Lung (tissue), 12 donors: Measurements from ENCODE around the gene DOCK6. TPM values are rescaled to one million over a fixed set of nuclear protein-coding genes. Genes with fewer than 3 reads are reported as not detected.

Experiments used
- ATAC-seq: fragments of 200-7000 bp; cut with Tn5 transposase; one replicate; pipeline ENCODE4 v1.9.1; 2020; ENCODE audit warnings: moderate number of reproducible peaks; ENCODE audit not compliant: insufficient read depth, low FRiP score
- DNase-seq, 3 donors: peaks; one replicate each; pipeline ENCODE4 v3.0.0-alpha.2; 2013 to 2017
- H3K27ac ChIP-seq, 2 donors: one replicate each; pipeline ENCODE4 v1.5.1; 2013; ENCODE audit warnings: mild to moderate bottlenecking in 2 of 2, moderate library complexity in 2 of 2, control low read depth in 1 of 2, inconsistent platforms in 1 of 2, low read depth in 1 of 2, low read length in 1 of 2
- H3K27me3 ChIP-seq, 3 donors: one replicate each; pipeline ENCODE4 v1.5.1; 2013; ENCODE audit warnings: low read length in 2 of 3; ENCODE audit not compliant: control insufficient read depth in 3 of 3, insufficient read depth in 3 of 3
- H3K36me3 ChIP-seq, 4 donors: one replicate each; pipeline ENCODE4 v1.5.1; 2013; ENCODE audit warnings: low read length in 4 of 4, mild to moderate bottlenecking in 1 of 4, moderate library complexity in 1 of 4; ENCODE audit not compliant: control insufficient read depth in 4 of 4, insufficient read depth in 4 of 4
- H3K4me1 ChIP-seq, 5 donors: one replicate each; pipeline ENCODE4 v1.5.1; 2013; ENCODE audit warnings: low read length in 5 of 5, mild to moderate bottlenecking in 2 of 5, moderate library complexity in 1 of 5; ENCODE audit not compliant: control insufficient read depth in 5 of 5, insufficient read depth in 5 of 5
- H3K4me3 ChIP-seq: one replicate; pipeline ENCODE4 v1.5.1; 2013; ENCODE audit warnings: mild to moderate bottlenecking, control low read depth, moderate library complexity
- H3K9ac ChIP-seq, 2 donors: one replicate each; pipeline ENCODE4 v1.5.1; 2013; ENCODE audit warnings: low read length in 2 of 2, control low read depth in 1 of 2; ENCODE audit not compliant: insufficient read depth in 1 of 2
- H3K9me3 ChIP-seq, 4 donors: one replicate each; pipeline ENCODE4 v1.5.1; 2013; ENCODE audit warnings: low read length in 3 of 4, mild to moderate bottlenecking in 1 of 4, moderate library complexity in 1 of 4; ENCODE audit not compliant: control insufficient read depth in 4 of 4, insufficient read depth in 3 of 4
- WGBS, 2 donors: extraction: QIAGEN DNeasy Blood & Tissue Kit; methylation state at CpG; one replicate each; pipeline ENCODE4 v1.1.7; 2013; 5-methylcytosine and 5-hydroxymethylcytosine counted together
- polyA plus RNA-seq, 2 donors: library from polyadenylated mRNA; stranded (reverse); fragments of 200-250 nt; gene quantifications; one replicate each; pipeline ENCODE4 v1.2.1, GENCODE V29; 2013
- total RNA-seq, 2 donors: library from RNA; depleted of rRNA in 1 of 2; stranded (reverse); fragments of >200 nt in 1 of 2; gene quantifications; one replicate each; pipeline ENCODE4 v1.2.1, GENCODE V29; 2014 to 2021
- TF ChIP-seq, protein P1 (sequence below): IDR thresholded peaks from 2 replicates; pipeline ENCODE4 v1.5.1; 2012; ENCODE audit warnings: mild to moderate bottlenecking; ENCODE audit errors: control extremely low read depth, extremely low read depth
- donor health status: control.
- donor health status: control.
- donor health status: Bipolar disorder and iron deficiency.
- donor health status: healthy.
- donor health status: DM: yes; HTN: yes; CAD: no.

The DOCK6 gene
- total and polyA plus RNA-seq, 4 donors, result 38.6 to 129 (median 73.7) TPM

DNA sequence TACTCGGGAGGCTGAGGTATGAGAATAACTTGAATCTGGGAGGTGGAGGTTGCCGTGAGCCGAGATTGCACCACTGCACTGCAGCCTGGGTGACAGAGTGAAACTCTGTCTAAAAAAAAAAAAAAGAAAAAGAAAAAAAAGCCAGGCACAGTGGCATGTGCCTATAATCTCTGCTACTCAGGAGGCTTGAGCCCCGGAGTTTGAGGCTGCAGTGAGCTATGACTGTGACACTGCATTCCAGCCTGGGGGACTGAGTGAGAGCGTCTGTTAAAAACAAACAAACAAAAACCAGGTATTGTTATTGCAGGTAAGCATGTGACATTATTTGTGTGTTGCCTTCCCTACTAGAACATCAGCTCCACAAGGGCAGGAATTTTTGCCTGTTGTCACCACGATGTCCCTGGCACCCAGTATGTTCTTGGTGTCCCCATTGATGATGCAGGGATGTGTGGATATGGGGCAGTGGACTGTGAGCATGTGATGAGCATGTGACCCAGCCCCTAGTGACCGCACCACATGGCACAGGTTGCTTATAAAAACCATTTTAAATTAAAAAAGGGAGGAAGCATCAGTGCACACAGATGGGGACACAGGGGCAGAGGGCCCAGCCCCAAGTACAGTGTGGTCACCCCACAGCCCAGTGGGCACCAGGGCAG, 63.4 kb downstream of the DOCK6 start:
- Histone ChIP-seq H3K36me3 (peaks cover 0 to 19% (median 15%) of the 10 kb centered on the region in 4 donors), H3K27me3 (no peaks in the 10 kb centered on the region), H3K27ac (peak overlapping the region; percentile 55 to 90), H3K9ac (no peak overlapping the region), H3K4me1 (peaks cover 0 to 26% (median 11%) of the 10 kb centered on the region in 5 donors), H3K9me3 (no peaks in the 10 kb centered on the region), H3K4me3 (no peak overlapping the region)
- DNase-seq (no peak), ATAC-seq (no peak)
- TF ChIP-seq, protein P1, sequence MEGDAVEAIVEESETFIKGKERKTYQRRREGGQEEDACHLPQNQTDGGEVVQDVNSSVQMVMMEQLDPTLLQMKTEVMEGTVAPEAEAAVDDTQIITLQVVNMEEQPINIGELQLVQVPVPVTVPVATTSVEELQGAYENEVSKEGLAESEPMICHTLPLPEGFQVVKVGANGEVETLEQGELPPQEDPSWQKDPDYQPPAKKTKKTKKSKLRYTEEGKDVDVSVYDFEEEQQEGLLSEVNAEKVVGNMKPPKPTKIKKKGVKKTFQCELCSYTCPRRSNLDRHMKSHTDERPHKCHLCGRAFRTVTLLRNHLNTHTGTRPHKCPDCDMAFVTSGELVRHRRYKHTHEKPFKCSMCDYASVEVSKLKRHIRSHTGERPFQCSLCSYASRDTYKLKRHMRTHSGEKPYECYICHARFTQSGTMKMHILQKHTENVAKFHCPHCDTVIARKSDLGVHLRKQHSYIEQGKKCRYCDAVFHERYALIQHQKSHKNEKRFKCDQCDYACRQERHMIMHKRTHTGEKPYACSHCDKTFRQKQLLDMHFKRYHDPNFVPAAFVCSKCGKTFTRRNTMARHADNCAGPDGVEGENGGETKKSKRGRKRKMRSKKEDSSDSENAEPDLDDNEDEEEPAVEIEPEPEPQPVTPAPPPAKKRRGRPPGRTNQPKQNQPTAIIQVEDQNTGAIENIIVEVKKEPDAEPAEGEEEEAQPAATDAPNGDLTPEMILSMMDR, result no peak
- WGBS, 2 donors, result 66 to 74% methylated on average over 7 of the region's 7 CpGs

DNA sequence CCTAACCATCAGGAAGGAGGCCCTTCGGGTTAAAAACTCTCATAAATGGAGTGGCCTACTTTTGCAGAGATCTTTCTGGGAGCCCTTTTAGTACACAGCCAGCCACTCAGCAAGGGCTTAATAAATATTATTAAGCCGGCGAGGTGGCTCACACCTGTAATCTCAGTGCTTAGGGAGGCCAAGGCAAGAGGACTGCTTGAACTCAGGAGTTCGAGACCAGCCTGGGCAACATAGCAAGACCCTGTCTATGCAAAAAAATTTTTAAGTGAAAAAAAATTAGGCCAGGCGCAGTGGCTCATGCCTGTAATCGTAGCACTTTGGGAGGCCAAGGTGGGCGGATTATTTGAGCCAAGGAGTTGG, 64.2 kb downstream of the DOCK6 start:
- Histone ChIP-seq H3K36me3 (peaks cover 0 to 26% (median 20%) of the 10 kb centered on the region in 4 donors), H3K9ac (no peak overlapping the region), H3K4me1 (peaks cover 0 to 24% (median 11%) of the 10 kb centered on the region in 5 donors), H3K27me3 (no peaks in the 10 kb centered on the region), H3K27ac (peak overlapping the region; percentile 78 to 90), H3K4me3 (no peak overlapping the region), H3K9me3 (no peaks in the 10 kb centered on the region)
- WGBS, 2 donors, result 58 to 72% methylated on average over 7 of the region's 7 CpGs
- no peak for DNase-seq
- TF ChIP-seq, protein P1, result no peak
- ATAC-seq, result no peak

DNA sequence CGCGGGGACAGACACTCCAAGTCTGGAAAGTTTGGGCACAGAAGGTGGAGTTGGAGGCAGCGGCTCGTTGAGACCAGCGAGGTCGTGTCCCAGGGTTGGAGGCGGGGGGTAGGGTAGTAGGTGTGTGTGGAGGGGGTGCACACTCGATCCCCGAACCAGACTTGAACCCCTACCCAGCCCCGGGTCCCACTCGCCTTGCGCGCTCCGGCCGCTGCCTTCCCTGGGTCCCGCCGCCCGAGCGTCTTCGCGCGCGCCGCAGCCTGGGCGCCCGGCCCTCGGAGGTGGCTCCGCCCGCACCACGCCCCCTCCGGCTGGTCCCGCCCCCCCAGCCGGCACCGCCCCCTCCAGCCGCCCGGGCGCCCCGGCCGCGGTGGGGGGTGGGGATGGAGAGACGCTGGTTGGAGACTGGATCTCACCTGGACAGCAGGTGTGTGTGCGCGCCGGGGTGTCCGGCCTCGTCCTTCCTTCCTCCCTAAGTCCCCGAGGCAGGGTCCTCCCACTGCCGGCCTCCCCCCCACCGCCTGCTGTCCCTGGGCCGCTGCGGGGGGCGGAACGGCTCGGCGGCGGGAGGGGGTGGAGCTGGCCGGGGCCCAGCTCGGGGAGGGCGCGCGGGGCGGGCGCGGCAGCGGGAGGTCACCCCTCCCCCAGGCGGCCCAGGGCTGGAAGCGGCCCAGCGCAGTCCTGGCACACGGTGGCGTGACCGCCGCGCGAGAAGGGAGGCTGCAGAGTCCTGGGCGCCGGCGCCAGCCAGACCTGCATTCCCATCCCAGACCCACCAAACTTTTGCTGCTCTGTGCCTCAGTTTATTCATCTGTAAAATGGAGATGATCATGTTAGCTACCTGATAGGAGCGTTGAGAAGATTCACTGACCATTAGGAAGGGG, 64.8 kb downstream of the DOCK6 start, which contains the start of gene KANK2:
KANK2 (minus strand) TSS at position 255 of the 884 bp plus-strand sequence. CDS start 3,034 bp downstream, outside the sequence.
- peak within 1 kb of the TSS; percentile 82 to 90 for H3K27ac ChIP-seq
- peak; percentile 93 for ATAC-seq
- H3K9me3 ChIP-seq, result no peaks in the 10 kb centered on the region
- WGBS, 2 donors, result 1% methylated on average over 51 to 78 of the region's 78 CpGs
- H3K9ac ChIP-seq, result peak within 1 kb of the TSS; percentile 68
- no peaks in the 10 kb centered on the region for H3K27me3 ChIP-seq
- DNase-seq, result peak; percentile 90 to 92 (median 91)
- peaks cover 0 to 32% (median 23%) of the 10 kb centered on the region in 4 donors for H3K36me3 ChIP-seq
- TF ChIP-seq, protein P1, result no peak
- peak within 1 kb of the TSS; percentile 64 for H3K4me3 ChIP-seq
- peaks cover 0 to 19% (median 10%) of the 10 kb centered on the region in 5 donors for H3K4me1 ChIP-seq
